Neural cell (in vitro differentiated cells): Measurements from ENCODE around the gene F2.

Experiments
- CTCF ChIP-seq: fragments of 450-650 bp; IDR thresholded peaks from 2 replicates; pipeline ENCODE4 v1.5.1; 2014; ENCODE audit warnings: antibody characterized with exemption, mild to moderate bottlenecking, moderate library complexity; ENCODE audit not compliant: poor library complexity, severe bottlenecking
- EP300 ChIP-seq: fragments of 450-650 bp; conservative IDR thresholded peaks from 2 replicates; pipeline ENCODE4 v1.6.1; 2014; ENCODE audit warnings: antibody characterized with exemption, mild to moderate bottlenecking, moderate library complexity; ENCODE audit not compliant: poor library complexity, severe bottlenecking
- EZH2 ChIP-seq: fragments of 200-600, 300-800 bp; shearing (Covaris generic), sonication (generic); IDR thresholded peaks from 2 replicates; pipeline ENCODE4 v1.6.1; 2014; ENCODE audit warnings: antibody characterized with exemption, low read length, borderline replicate concordance, mild to moderate bottlenecking; ENCODE audit not compliant: insufficient read depth, poor library complexity, severe bottlenecking
- MXI1 ChIP-seq: fragments of 450-650 bp; conservative IDR thresholded peaks from 2 replicates; pipeline ENCODE4 v1.6.1; 2014; ENCODE audit warnings: antibody characterized with exemption, mild to moderate bottlenecking; ENCODE audit not compliant: poor library complexity, severe bottlenecking
- POLR2AphosphoS5 ChIP-seq: IDR thresholded peaks from 2 replicates; pipeline ENCODE4 v1.6.1; 2012
- RAD21 ChIP-seq: fragments of 450-650 bp; conservative IDR thresholded peaks from 2 replicates; pipeline ENCODE4 v1.6.1; 2014; ENCODE audit warnings: antibody characterized with exemption, mild to moderate bottlenecking, moderate library complexity
- REST ChIP-seq: IDR thresholded peaks from 2 replicates; pipeline ENCODE4 v1.6.1; 2012; ENCODE audit warnings: borderline replicate concordance
- SMC3 ChIP-seq: fragments of 450-650 bp; conservative IDR thresholded peaks from 2 replicates; pipeline ENCODE4 v1.6.1; 2014; ENCODE audit warnings: antibody characterized with exemption, mild to moderate bottlenecking, moderate library complexity; ENCODE audit not compliant: poor library complexity
- TAF1 ChIP-seq: IDR thresholded peaks from 2 replicates; pipeline ENCODE4 v1.6.1; 2012; ENCODE audit warnings: low read depth

- no peak for TF ChIP-seq CTCF
- no peak for TF ChIP-seq MXI1
- no peak for TF ChIP-seq EP300
- no peak for TF ChIP-seq REST
- no peak for TF ChIP-seq SMC3
- TF ChIP-seq RAD21: no peak
- TF ChIP-seq EZH2: no peak
- no peak for TF ChIP-seq POLR2AphosphoS5
- no peak for TF ChIP-seq TAF1
Observed at GRCh38 chr11:46692450-46692849, 26.6 kb upstream of the F2 start.
